Adrenal gland (tissue), 5 donors: ENCODE data around the gene FILIP1.

Experiments
- POLR2A ChIP-seq, 2 donors: fragments of 450-650 bp; IDR thresholded peaks; one replicate each; pipeline ENCODE4 v1.6.1; 2017; ENCODE audit warnings: antibody characterized with exemption in 2 of 2, mild to moderate bottlenecking in 2 of 2, moderate library complexity in 1 of 2
- TF ChIP-seq, protein P1 (sequence below), 6 experiments: fragments of 450-650 bp in 4 of 6; fragments of 200-600 bp in 2 of 6; sonication (generic) in 1 of 6; IDR thresholded peaks; 1 replicate in 5 of 6; 2 replicates in 1 of 6; pipeline versions ENCODE4 v1.5.1 to v1.8.0; 2016 to 2021; ENCODE audit warnings: antibody characterized with exemption in 6 of 6, mild to moderate bottlenecking in 2 of 6, moderate library complexity in 1 of 6
- donor health status: DM: no; HTN: no; CAD: no.

DNA sequence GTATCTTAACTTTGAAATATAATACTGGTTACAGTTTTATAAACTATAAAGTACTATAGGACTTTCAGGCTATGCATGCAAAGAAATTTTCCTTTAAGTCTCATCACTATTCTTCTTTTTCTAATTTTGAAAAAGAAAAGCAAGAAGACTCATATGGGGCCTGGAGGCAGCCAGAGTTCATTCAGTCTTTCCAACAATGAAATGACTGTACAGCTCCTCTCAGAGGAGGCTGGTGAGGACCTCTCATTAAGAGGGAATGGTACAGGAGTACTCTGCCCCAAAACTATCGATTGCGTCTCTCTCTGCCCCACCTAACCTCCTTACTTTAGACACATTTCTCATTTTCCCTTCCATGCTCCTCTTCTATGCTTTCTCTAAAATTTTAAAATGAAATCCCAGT is 66.3 kb downstream of the FILIP1 start:
- TF ChIP-seq, protein P1, sequence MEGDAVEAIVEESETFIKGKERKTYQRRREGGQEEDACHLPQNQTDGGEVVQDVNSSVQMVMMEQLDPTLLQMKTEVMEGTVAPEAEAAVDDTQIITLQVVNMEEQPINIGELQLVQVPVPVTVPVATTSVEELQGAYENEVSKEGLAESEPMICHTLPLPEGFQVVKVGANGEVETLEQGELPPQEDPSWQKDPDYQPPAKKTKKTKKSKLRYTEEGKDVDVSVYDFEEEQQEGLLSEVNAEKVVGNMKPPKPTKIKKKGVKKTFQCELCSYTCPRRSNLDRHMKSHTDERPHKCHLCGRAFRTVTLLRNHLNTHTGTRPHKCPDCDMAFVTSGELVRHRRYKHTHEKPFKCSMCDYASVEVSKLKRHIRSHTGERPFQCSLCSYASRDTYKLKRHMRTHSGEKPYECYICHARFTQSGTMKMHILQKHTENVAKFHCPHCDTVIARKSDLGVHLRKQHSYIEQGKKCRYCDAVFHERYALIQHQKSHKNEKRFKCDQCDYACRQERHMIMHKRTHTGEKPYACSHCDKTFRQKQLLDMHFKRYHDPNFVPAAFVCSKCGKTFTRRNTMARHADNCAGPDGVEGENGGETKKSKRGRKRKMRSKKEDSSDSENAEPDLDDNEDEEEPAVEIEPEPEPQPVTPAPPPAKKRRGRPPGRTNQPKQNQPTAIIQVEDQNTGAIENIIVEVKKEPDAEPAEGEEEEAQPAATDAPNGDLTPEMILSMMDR (IDR thresholded peaks at IDR 0.05): no peak
- TF ChIP-seq POLR2A (IDR thresholded peaks at IDR 0.05): no peak
